BJ (cell line): ENCODE data around the gene SPNS3. TPM values are rescaled to one million over a fixed set of nuclear protein-coding genes. Genes with fewer than 3 reads are reported as not detected.

Experiments
- CTCF ChIA-PET: fragments of 350-600 bp; formaldehyde crosslinking; extraction: SDS; loops from one replicate; lab custom pipeline; 2021; ENCODE audit warnings: antibody characterized with exemption, inconsistent platforms; lab: Yijun Ruan, JAX
- POLR2A ChIA-PET: fragments of 300-600 bp; sonication (Branson Sonifier 250); formaldehyde crosslinking; extraction: SDS; loops from one replicate; lab custom pipeline; 2021; ENCODE audit warnings: antibody characterized with exemption; lab: Charles Lee
- DNase-seq: peaks from one replicate; pipeline ENCODE4 v3.0.0-alpha.2; 2011; ENCODE audit warnings: low read depth
- H3K27me3 ChIP-seq: 2 replicates; pipeline ENCODE4 v1.6.0; 2011; ENCODE audit warnings: low read length; ENCODE audit not compliant: control insufficient read depth, insufficient read depth
- H3K36me3 ChIP-seq: 2 replicates; pipeline ENCODE4 v1.5.1; 2011; ENCODE audit warnings: low read length; ENCODE audit not compliant: control insufficient read depth, insufficient read depth
- H3K4me3 ChIP-seq: 2 replicates; pipeline ENCODE4 v1.5.1; 2011; ENCODE audit warnings: low read depth, mild to moderate bottlenecking, control low read depth, low read length
- CTCF ChIP-seq: IDR thresholded peaks from 2 replicates; pipeline ENCODE4 v1.5.1; 2011; ENCODE audit warnings: low read depth, mild to moderate bottlenecking, control low read depth, inconsistent platforms, low read length, moderate library complexity; ENCODE audit not compliant: insufficient read depth
- polyA plus RNA-seq: library from polyadenylated mRNA; depleted of rRNA; stranded (reverse); fragments of >200 nt; gene quantifications from 2 replicates; pipeline ENCODE4 v1.2.3, GENCODE V29; 2011

The SPNS3 gene
- polyA plus RNA-seq, 1 experiment, result not detected

GRCh38 chr17:4502466-4503154 lies 68.9 kb downstream of the SPNS3 start:
- no peak for DNase-seq
- Histone ChIP-seq H3K27me3 (peaks cover 33% of the 10 kb centered on the region), H3K36me3 (no peaks in the 10 kb centered on the region), H3K4me3 (no peak overlapping the region)
- POLR2A ChIA-PET, result no interaction called here
- CTCF ChIA-PET, result interaction anchor here (1.5 kb wide), 2 partner anchors 11 to 287 kb away, joined by 3 read pairs; no protein-coding TSS in a partner anchor
- no peak for TF ChIP-seq CTCF

GRCh38 chr17:4503283-4504025 lies 69.7 kb downstream of the SPNS3 start:
- ChIA-PET CTCF (interaction anchor here (1.5 kb wide), 2 partner anchors 12 to 288 kb away, joined by 3 read pairs; no protein-coding TSS in a partner anchor), POLR2A (no interaction called here)

GRCh38 chr17:4504188-4504587 lies 70.4 kb downstream of the SPNS3 start:
- H3K27me3 ChIP-seq, result peaks cover 31% of the 10 kb centered on the region
- H3K36me3 ChIP-seq, result no peaks in the 10 kb centered on the region
- CTCF ChIA-PET, result no interaction called here
- no peak for TF ChIP-seq CTCF
- no peak overlapping the region for H3K4me3 ChIP-seq
- DNase-seq, result no peak
- POLR2A ChIA-PET, result no interaction called here

More at GRCh38 chr17:4503283-4504025, 69.7 kb downstream of the SPNS3 start:
- TF ChIP-seq CTCF, result no peak
- H3K4me3 ChIP-seq, result no peak overlapping the region
- no peaks in the 10 kb centered on the region for H3K36me3 ChIP-seq
- no peak for DNase-seq
- H3K27me3 ChIP-seq, result peaks cover 31% of the 10 kb centered on the region

GRCh38 chr17:4505187-4505586 lies 71.4 kb downstream of the SPNS3 start:
- TF ChIP-seq CTCF, result no peak
- ChIA-PET POLR2A (no interaction called here), CTCF (interaction anchor here (0.9 kb wide), 1 partner anchor 17 kb away, joined by 3 read pairs; no protein-coding TSS in a partner anchor)
- Histone ChIP-seq H3K4me3 (no peak overlapping the region), H3K27me3 (peaks cover 28% of the 10 kb centered on the region), H3K36me3 (no peaks in the 10 kb centered on the region)
- DNase-seq, result no peak

- H3K27me3 ChIP-seq, result peaks cover 28% of the 10 kb centered on the region
- TF ChIP-seq CTCF, result no peak
- ChIA-PET POLR2A (no interaction called here), CTCF (interaction anchor here (1.1 kb wide), 2 partner anchors 12 to 16 kb away, joined by 3 to 4 read pairs; no protein-coding TSS in a partner anchor)
- no peak for DNase-seq
- H3K4me3 ChIP-seq, result no peak overlapping the region
- H3K36me3 ChIP-seq, result no peaks in the 10 kb centered on the region
Measured at GRCh38 chr17:4506175-4506813, 72.6 kb downstream of the SPNS3 start.
